IPS DF 19.7 (cell line): Measurements from ENCODE around the gene DLG5.

Source experiments
- DNase-seq: peaks from one replicate; pipeline ENCODE4 v3.0.0-alpha.2; 2013; ENCODE audit warnings: low read depth, low spot score

The DLG5 gene

GRCh38 chr10:77892021-77892739, 34.4 kb downstream of the DLG5 start:
- no peak for DNase-seq

- peak; percentile 81 for DNase-seq
Observed at GRCh38 chr10:77890097-77890496, 36.5 kb downstream of the DLG5 start.

- DNase-seq, result peak; percentile 74
Observed at GRCh38 chr10:77889277-77889903, 37.2 kb downstream of the DLG5 start.

GRCh38 chr10:77888356-77888703, 38.2 kb downstream of the DLG5 start:
- no peak for DNase-seq

GRCh38 chr10:77887631-77888355, 38.8 kb downstream of the DLG5 start:
- no peak for DNase-seq

- no peak for DNase-seq
Observed at GRCh38 chr10:77886795-77887355, 39.7 kb downstream of the DLG5 start.

GRCh38 chr10:77884181-77884580, 42.4 kb downstream of the DLG5 start:
- no peak for DNase-seq

GRCh38 chr10:77881636-77882035, 44.9 kb downstream of the DLG5 start:
- no peak for DNase-seq

GRCh38 chr10:77881222-77881621, 45.3 kb downstream of the DLG5 start:
- DNase-seq, result no peak

GRCh38 chr10:77879710-77880109, 46.8 kb downstream of the DLG5 start:
- DNase-seq, result no peak

GRCh38 chr10:77879065-77879464, 47.5 kb downstream of the DLG5 start:
- DNase-seq, result no peak

GRCh38 chr10:77877441-77878344, 48.9 kb downstream of the DLG5 start:
- DNase-seq, result peak; percentile 89

GRCh38 chr10:77875730-77876129, 50.8 kb downstream of the DLG5 start:
- DNase-seq, result no peak

GRCh38 chr10:77874872-77875271, 51.7 kb downstream of the DLG5 start:
- no peak for DNase-seq

- no peak for DNase-seq
Observed at GRCh38 chr10:77873536-77874380, 52.8 kb downstream of the DLG5 start.

- DNase-seq, result no peak
Observed at GRCh38 chr10:77872947-77873535, 53.5 kb downstream of the DLG5 start.

GRCh38 chr10:77872151-77872946, 54.2 kb downstream of the DLG5 start:
- DNase-seq, result no peak

- no peak for DNase-seq
Observed at GRCh38 chr10:77869626-77870420, 56.7 kb downstream of the DLG5 start.

GRCh38 chr10:77868523-77868922, 58.0 kb downstream of the DLG5 start:
- DNase-seq, result no peak
